ENCODE results near the gene ZNF664.

DNA sequence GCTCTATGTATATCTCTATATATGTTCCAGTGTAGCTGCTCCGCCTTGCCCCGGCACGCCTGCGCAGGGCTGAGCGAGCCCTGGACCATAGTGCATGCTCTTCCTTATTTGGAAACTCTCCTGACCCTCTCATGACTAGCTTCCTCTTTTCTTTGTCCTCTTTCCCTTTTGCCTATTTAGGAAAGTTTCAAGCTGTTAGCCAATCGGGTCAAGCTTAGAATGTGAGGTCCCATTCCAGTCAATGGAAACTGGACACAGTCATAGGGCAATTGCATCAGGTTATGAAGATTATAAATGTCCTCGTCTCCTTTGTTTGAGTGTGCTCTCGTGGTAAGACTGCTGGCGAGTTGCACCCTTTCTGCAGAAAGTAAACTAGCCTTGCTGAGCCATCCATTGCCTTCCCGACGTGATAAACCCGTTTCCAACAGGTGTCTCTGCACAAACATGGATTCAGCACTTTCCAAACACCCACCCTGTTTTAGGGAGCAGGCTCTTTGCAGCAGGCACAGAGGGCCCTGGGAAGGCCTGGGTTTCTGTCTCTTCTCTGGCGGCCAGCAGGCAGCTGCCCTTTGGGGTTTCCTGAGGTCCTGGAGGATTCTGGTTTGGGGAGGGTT lies 31.3 kb upstream of the ZNF664 start:
- TF ChIP-seq CTCF (IDR thresholded peaks at IDR 0.05; ENCODE audit: low read depth, low read length, poor library complexity, severe bottlenecking) = no peak
- TF ChIP-seq EZH2phosphoT487 (IDR thresholded peaks at IDR 0.05; ENCODE audit: borderline replicate concordance, low read length) = no peak

All from DOHH2 (cell line).